Gastroesophageal sphincter (tissue), 4 donors: Measurements from ENCODE around the gene SPINK8. TPM values are rescaled to one million over a fixed set of nuclear protein-coding genes. Genes with fewer than 3 reads are reported as not detected.

Source experiments
- ATAC-seq: fragments of 150-250 bp; one replicate; pipeline ENCODE4 v1.9.1; 2016; ENCODE audit warnings: mild to moderate bottlenecking, moderate library complexity
- H3K27ac ChIP-seq, 4 donors: fragments of 200-600 bp; sonication (generic) in 3 of 4; 1 replicate in 3 of 4; 2 replicates in 1 of 4; pipeline ENCODE4 v1.5.1; 2016 to 2019
- H3K27me3 ChIP-seq: fragments of 200-600 bp; sonication (generic); one replicate; pipeline ENCODE4 v1.5.1; 2019
- H3K36me3 ChIP-seq, 2 donors: fragments of 200-600 bp; sonication (generic); one replicate each; pipeline ENCODE4 v1.5.1; 2019; ENCODE audit warnings: control low read depth in 1 of 2
- H3K4me1 ChIP-seq, 3 donors: fragments of 200-600 bp; sonication (generic); 1 replicate in 2 of 3; 2 replicates in 1 of 3; pipeline ENCODE4 v1.5.1; 2016 to 2019; ENCODE audit warnings: control low read depth in 2 of 3
- H3K4me3 ChIP-seq, 2 donors: fragments of 200-600 bp; sonication (generic); one replicate each; pipeline ENCODE4 v1.5.1; 2019; ENCODE audit warnings: mild to moderate bottlenecking in 1 of 2, moderate library complexity in 1 of 2
- H3K9me3 ChIP-seq, 3 donors: fragments of 200-600 bp; sonication (generic); one replicate each; pipeline ENCODE4 v1.5.1; 2017 to 2019; ENCODE audit warnings: control low read depth in 2 of 3
- CTCF ChIP-seq, 4 experiments: fragments of 200-600 bp in 2 of 4; fragments of 450-650 bp in 2 of 4; sonication (generic) in 1 of 4; IDR thresholded peaks; one replicate each; pipeline ENCODE4 v1.5.1; 2017 to 2019; ENCODE audit warnings: antibody characterized with exemption in 4 of 4, mild to moderate bottlenecking in 2 of 4, moderate library complexity in 2 of 4
- EP300 ChIP-seq: sonication (generic); formaldehyde crosslinking; IDR thresholded peaks from one replicate; pipeline ENCODE4 v1.6.1; 2017; ENCODE audit warnings: antibody characterized with exemption, mild to moderate bottlenecking
- POLR2A ChIP-seq, 2 donors: fragments of 450-650 bp; IDR thresholded peaks; one replicate each; pipeline ENCODE4 v1.6.1; 2017; ENCODE audit warnings: antibody characterized with exemption in 2 of 2, mild to moderate bottlenecking in 2 of 2, moderate library complexity in 1 of 2
- POLR2AphosphoS5 ChIP-seq: sonication (generic); formaldehyde crosslinking; IDR thresholded peaks from one replicate; pipeline ENCODE4 v1.6.1; 2017; ENCODE audit warnings: antibody characterized with exemption
- WGBS, 2 donors: methylation state at CpG; one replicate each; pipeline ENCODE4 v1.1.5; 2018; ENCODE audit warnings: low coverage in 1 of 2; 5-methylcytosine and 5-hydroxymethylcytosine counted together
- total RNA-seq, 4 donors: library from RNA; depleted of rRNA; stranded (reverse); fragments of >200 nt; gene quantifications; one replicate each; pipeline ENCODE4 v1.1.0, GENCODE V29; 2016

Gene SPINK8
- total RNA-seq, 4 donors from 2014 or later, result not detected

- no peak overlapping the region for H3K4me3 ChIP-seq
- no peak for TF ChIP-seq POLR2A (IDR thresholded peaks at IDR 0.05)
- TF ChIP-seq POLR2AphosphoS5, result no peak
- no peak for TF ChIP-seq EP300
- no peak for TF ChIP-seq CTCF (IDR thresholded peaks at IDR 0.05)
- ATAC-seq, result no peak
- no peaks in the 10 kb centered on the region for H3K27me3 ChIP-seq
- no peak overlapping the region for H3K27ac ChIP-seq
- 54 to 67% methylated on average over 2 to 4 of the region's 7 CpGs for WGBS, 2 donors
- H3K4me1 ChIP-seq, result no peaks in the 10 kb centered on the region
- H3K9me3 ChIP-seq, result no peaks in the 10 kb centered on the region
- H3K36me3 ChIP-seq, result no peaks in the 10 kb centered on the region
These were observed 36.4 kb upstream of the SPINK8 start for GRCh38 chr3:48369693-48370332.

- no peak overlapping the region for H3K27ac ChIP-seq
- no peak overlapping the region for H3K4me3 ChIP-seq
- H3K9me3 ChIP-seq, result no peaks in the 10 kb centered on the region
- ATAC-seq, result no peak
- H3K4me1 ChIP-seq, result no peaks in the 10 kb centered on the region
- H3K36me3 ChIP-seq, result no peaks in the 10 kb centered on the region
- TF ChIP-seq EP300 (no peak), CTCF (IDR thresholded peaks at IDR 0.05) (no peak), POLR2A (IDR thresholded peaks at IDR 0.05) (no peak), POLR2AphosphoS5 (no peak)
- H3K27me3 ChIP-seq, result no peaks in the 10 kb centered on the region
These were observed 33.7 kb upstream of the SPINK8 start for GRCh38 chr3:48367201-48367600.

- TF ChIP-seq EP300 (no peak), POLR2A (IDR thresholded peaks at IDR 0.05) (no peak), CTCF (IDR thresholded peaks at IDR 0.05) (no peak), POLR2AphosphoS5 (no peak)
- no peak for ATAC-seq
- WGBS, 2 donors, result 67 to 82% methylated on average over 1 of the region's 1 CpG
- H3K27me3 ChIP-seq, result no peaks in the 10 kb centered on the region
- no peak overlapping the region for H3K27ac ChIP-seq
- H3K9me3 ChIP-seq, result peaks cover 0 to 12% (median 0%) of the 10 kb centered on the region in 3 donors
- no peak overlapping the region for H3K4me3 ChIP-seq
- H3K4me1 ChIP-seq, result no peaks in the 10 kb centered on the region
- no peaks in the 10 kb centered on the region for H3K36me3 ChIP-seq
These were observed 31.4 kb upstream of the SPINK8 start for GRCh38 chr3:48364840-48365239.

GRCh38 chr3:48361928-48362327 is 28.5 kb upstream of the SPINK8 start:
- TF ChIP-seq EP300 (no peak), POLR2A (IDR thresholded peaks at IDR 0.05) (no peak), CTCF (IDR thresholded peaks at IDR 0.05) (no peak), POLR2AphosphoS5 (no peak)

GRCh38 chr3:48356419-48356818 is 23.0 kb upstream of the SPINK8 start:
- Histone ChIP-seq H3K36me3 (no peaks in the 10 kb centered on the region), H3K4me3 (no peak overlapping the region), H3K9me3 (peaks cover 0 to 4% (median 0%) of the 10 kb centered on the region in 3 donors), H3K4me1 (no peaks in the 10 kb centered on the region), H3K27ac (no peak overlapping the region), H3K27me3 (peaks cover 13% of the 10 kb centered on the region)
- WGBS, 2 donors, result 71 to 83% methylated on average over 1 of the region's 1 CpG
- TF ChIP-seq CTCF (IDR thresholded peaks at IDR 0.05), result no peak
- no peak for TF ChIP-seq POLR2AphosphoS5
- no peak for TF ChIP-seq EP300
- no peak for TF ChIP-seq POLR2A (IDR thresholded peaks at IDR 0.05)
- no peak for ATAC-seq

More at GRCh38 chr3:48361928-48362327, 28.5 kb upstream of the SPINK8 start:
- no peak for ATAC-seq
- H3K4me3 ChIP-seq, result no peak overlapping the region
- H3K36me3 ChIP-seq, result no peaks in the 10 kb centered on the region
- H3K9me3 ChIP-seq, result peaks cover 0 to 12% (median 0%) of the 10 kb centered on the region in 3 donors
- H3K4me1 ChIP-seq, result no peaks in the 10 kb centered on the region
- no peak overlapping the region for H3K27ac ChIP-seq
- peaks cover 8% of the 10 kb centered on the region for H3K27me3 ChIP-seq
